GM19372 (cell line): ENCODE measurements around the gene FGD5.

Experiments used
- ATAC-seq: cut with Tn5 transposase; IDR thresholded peaks from one replicate; pipeline ENCODE4 v1.9.1; 2021; ENCODE audit warnings: mild to moderate bottlenecking, low read depth, moderate library complexity; ENCODE audit not compliant: unreplicated experiment

FGD5 gene

GRCh38 chr3:14872706-14873105 lies 53.9 kb downstream of the FGD5 start:
- ATAC-seq, result no peak

- ATAC-seq, result no peak
Measured at GRCh38 chr3:14874784-14875183, 56.0 kb downstream of the FGD5 start.

GRCh38 chr3:14875411-14876175 lies 56.8 kb downstream of the FGD5 start:
- ATAC-seq, result no peak

- ATAC-seq, result no peak
Measured at GRCh38 chr3:14876921-14877333, 58.2 kb downstream of the FGD5 start.

GRCh38 chr3:14877469-14877868 lies 58.7 kb downstream of the FGD5 start:
- ATAC-seq, result no peak

- ATAC-seq, result no peak
Measured at GRCh38 chr3:14879211-14879874, 60.6 kb downstream of the FGD5 start.

GRCh38 chr3:14880447-14881106 lies 61.8 kb downstream of the FGD5 start:
- ATAC-seq, result no peak

GRCh38 chr3:14883226-14883625 lies 64.5 kb downstream of the FGD5 start:
- no peak for ATAC-seq

- no peak for ATAC-seq
Measured at GRCh38 chr3:14884665-14885064, 65.9 kb downstream of the FGD5 start.

GRCh38 chr3:14885307-14885706 lies 66.5 kb downstream of the FGD5 start:
- no peak for ATAC-seq

- no peak for ATAC-seq
Measured at GRCh38 chr3:14886101-14886500, 67.3 kb downstream of the FGD5 start.

GRCh38 chr3:14889205-14889604 lies 70.4 kb downstream of the FGD5 start:
- no peak for ATAC-seq

- ATAC-seq, result no peak
Measured at GRCh38 chr3:14889943-14890342, 71.2 kb downstream of the FGD5 start.

GRCh38 chr3:14890476-14890875 lies 71.7 kb downstream of the FGD5 start:
- no peak for ATAC-seq

GRCh38 chr3:14891135-14892132 lies 72.7 kb downstream of the FGD5 start:
- no peak for ATAC-seq

- ATAC-seq, result no peak
Measured at GRCh38 chr3:14892226-14892625, 73.5 kb downstream of the FGD5 start.

- ATAC-seq, result no peak
Measured at GRCh38 chr3:14894085-14894484, 75.3 kb downstream of the FGD5 start.

GRCh38 chr3:14897266-14897665 lies 78.5 kb downstream of the FGD5 start:
- no peak for ATAC-seq

GRCh38 chr3:14898929-14899328 lies 80.2 kb downstream of the FGD5 start:
- no peak for ATAC-seq

- ATAC-seq, result no peak
Measured at GRCh38 chr3:14899993-14900618, 81.3 kb downstream of the FGD5 start.
